ENCODE results near the gene GAL3ST3. TPM values are rescaled to one million over a fixed set of nuclear protein-coding genes. Genes with fewer than 3 reads are reported as not detected.

The GAL3ST3 gene
- total and polyA plus RNA-seq, 9 donors, result 0.08 to 3.3 (median 0.48) TPM; not detected in 4

DNA sequence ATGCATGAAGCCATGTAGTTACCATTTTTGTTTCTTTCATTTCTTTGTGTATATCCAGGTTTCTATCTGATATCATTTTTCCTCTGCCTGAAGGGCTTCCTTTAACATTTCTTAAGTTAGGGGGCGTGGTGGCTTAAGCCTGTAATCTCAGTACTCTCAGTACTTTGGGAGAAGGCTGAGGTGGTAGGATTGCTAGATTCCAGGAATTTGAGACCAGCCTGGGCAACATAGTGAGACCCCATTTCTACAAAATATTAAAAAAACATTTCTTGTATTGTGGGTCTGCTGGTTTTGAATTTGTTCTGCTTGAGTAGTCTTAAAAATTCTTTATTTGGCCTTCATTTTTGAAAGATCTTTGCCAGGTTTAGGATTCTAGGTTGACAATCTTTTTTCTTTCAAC lies 15.6 kb upstream of the GAL3ST3 start:
- Histone ChIP-seq H3K9me3 (no peaks in the 10 kb centered on the region), H3K4me3 (no peak overlapping the region), H3K4me1 (ENCODE audit: insufficient read depth) (peaks cover 9% of the 10 kb centered on the region), H3K27ac (no peak overlapping the region), H3K27me3 (no peaks in the 10 kb centered on the region), H3K36me3 (no peaks in the 10 kb centered on the region)
- WGBS, 3 donors, result 100% methylated on average over 1 of the region's 1 CpG
- intact Hi-C loops (cut with DNase I), result loop anchor here in 1 of 4 donors (10.0 kb wide), 1 partner anchor 1780 kb away; the partner anchor contains the start of genes BAD and GPR137
- no peak for DNase-seq
- TF ChIP-seq POLR2A (IDR thresholded peaks at IDR 0.05) (no peak), EP300 (IDR thresholded peaks at IDR 0.05) (no peak)
- TF ChIP-seq, protein P1, sequence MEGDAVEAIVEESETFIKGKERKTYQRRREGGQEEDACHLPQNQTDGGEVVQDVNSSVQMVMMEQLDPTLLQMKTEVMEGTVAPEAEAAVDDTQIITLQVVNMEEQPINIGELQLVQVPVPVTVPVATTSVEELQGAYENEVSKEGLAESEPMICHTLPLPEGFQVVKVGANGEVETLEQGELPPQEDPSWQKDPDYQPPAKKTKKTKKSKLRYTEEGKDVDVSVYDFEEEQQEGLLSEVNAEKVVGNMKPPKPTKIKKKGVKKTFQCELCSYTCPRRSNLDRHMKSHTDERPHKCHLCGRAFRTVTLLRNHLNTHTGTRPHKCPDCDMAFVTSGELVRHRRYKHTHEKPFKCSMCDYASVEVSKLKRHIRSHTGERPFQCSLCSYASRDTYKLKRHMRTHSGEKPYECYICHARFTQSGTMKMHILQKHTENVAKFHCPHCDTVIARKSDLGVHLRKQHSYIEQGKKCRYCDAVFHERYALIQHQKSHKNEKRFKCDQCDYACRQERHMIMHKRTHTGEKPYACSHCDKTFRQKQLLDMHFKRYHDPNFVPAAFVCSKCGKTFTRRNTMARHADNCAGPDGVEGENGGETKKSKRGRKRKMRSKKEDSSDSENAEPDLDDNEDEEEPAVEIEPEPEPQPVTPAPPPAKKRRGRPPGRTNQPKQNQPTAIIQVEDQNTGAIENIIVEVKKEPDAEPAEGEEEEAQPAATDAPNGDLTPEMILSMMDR (IDR thresholded peaks at IDR 0.05), result no peak

DNA sequence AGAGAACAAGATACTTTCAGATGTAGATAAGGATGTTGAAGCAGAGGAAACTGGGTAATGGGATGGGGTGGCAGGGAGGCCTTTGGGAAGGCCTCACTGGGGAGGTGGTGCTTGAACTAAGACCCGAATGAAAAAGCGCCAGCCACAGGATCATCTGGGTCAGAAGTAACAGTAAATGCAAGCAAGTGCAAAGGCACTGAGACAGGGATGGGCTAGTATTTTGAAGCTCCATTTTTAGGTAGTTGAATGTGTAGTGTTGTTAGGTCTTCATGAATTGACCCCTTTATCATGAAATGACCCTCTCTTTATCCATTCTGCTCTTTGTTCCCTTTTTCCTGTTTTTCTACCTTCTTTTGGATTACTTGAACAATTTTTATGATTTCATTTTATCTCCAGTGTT lies 14.9 kb upstream of the GAL3ST3 start:
- TF ChIP-seq EP300 (IDR thresholded peaks at IDR 0.05) (no peak), POLR2A (IDR thresholded peaks at IDR 0.05) (no peak)
- TF ChIP-seq, protein P1 (IDR thresholded peaks at IDR 0.05), result no peak
- H3K4me3 ChIP-seq, result no peak overlapping the region
- no peaks in the 10 kb centered on the region for H3K9me3 ChIP-seq
- DNase-seq, result no peak
- H3K27ac ChIP-seq, result no peak overlapping the region
- 94 to 99% (median 96%) methylated on average over 2 of the region's 2 CpGs for WGBS, 3 donors
- no peaks in the 10 kb centered on the region for H3K36me3 ChIP-seq
- no peaks in the 10 kb centered on the region for H3K27me3 ChIP-seq
- intact Hi-C loops (cut with DNase I), result loop anchor here in 1 of 4 donors (10.0 kb wide), 1 partner anchor 1779 kb away; the partner anchor contains the start of genes BAD and GPR137
- peaks cover 4% of the 10 kb centered on the region for H3K4me1 ChIP-seq (ENCODE audit: insufficient read depth)

DNA sequence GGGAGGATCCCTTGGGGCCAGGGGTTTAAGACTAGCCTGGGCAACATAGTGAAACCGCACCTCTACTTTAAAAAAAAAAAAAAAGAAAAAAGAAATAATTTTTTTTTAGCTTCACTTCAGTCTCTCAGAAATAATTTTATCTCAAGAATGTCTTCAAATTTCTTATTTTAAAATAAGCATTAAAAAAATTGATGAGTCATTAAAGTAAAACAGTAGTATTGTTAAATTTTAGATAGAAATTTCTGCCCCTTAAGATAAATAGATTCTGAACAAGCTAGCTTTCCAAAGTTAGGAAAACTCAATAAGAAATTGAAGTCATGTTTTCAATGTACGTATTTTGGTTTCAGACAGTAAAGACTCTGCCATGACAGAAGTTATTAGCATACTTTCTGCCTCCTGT lies 13.4 kb upstream of the GAL3ST3 start:
- WGBS, 3 donors, result 78 to 89% (median 81%) methylated on average over 2 of the region's 2 CpGs
- H3K27ac ChIP-seq, result no peak overlapping the region
- no peaks in the 10 kb centered on the region for H3K27me3 ChIP-seq
- H3K4me1 ChIP-seq (ENCODE audit: insufficient read depth), result no peaks in the 10 kb centered on the region
- no peak for DNase-seq
- intact Hi-C loops (cut with DNase I), result loop anchor here in 1 of 4 donors (10.0 kb wide), 1 partner anchor 1778 kb away; the partner anchor contains the start of genes BAD and GPR137
- no peaks in the 10 kb centered on the region for H3K9me3 ChIP-seq
- no peak overlapping the region for H3K4me3 ChIP-seq
- TF ChIP-seq EP300 (IDR thresholded peaks at IDR 0.05) (no peak), POLR2A (IDR thresholded peaks at IDR 0.05) (no peak)
- TF ChIP-seq, protein P1 (IDR thresholded peaks at IDR 0.05), result no peak
- H3K36me3 ChIP-seq, result no peaks in the 10 kb centered on the region

DNA sequence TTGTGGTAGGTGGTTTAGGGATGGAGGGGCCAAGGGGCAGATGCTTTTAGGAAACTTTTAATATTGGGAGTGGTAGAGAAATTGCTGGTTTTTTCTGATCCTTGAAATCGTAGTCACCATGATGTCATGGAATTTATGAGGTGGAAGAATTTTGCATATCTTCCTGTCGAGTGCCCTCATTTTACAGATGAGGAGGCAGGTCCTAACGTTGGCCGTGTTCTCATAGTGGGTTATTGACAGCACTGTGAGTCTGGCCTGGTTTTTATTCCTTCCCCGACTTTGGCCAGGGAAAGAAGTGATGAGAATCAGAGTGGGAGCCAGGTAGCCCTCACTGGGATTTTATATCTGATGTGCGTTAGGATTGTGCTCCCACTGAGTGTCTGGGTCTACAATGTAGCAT lies 12.3 kb upstream of the GAL3ST3 start:
- intact Hi-C loops (cut with DNase I), result loop anchor here in 1 of 4 donors (10.0 kb wide), 1 partner anchor 1776 kb away; the partner anchor contains the start of genes BAD and GPR137
- DNase-seq, result no peak
- Histone ChIP-seq H3K27me3 (no peaks in the 10 kb centered on the region), H3K27ac (no peak overlapping the region), H3K4me3 (no peak overlapping the region), H3K9me3 (no peaks in the 10 kb centered on the region), H3K36me3 (no peaks in the 10 kb centered on the region), H3K4me1 (ENCODE audit: insufficient read depth) (no peaks in the 10 kb centered on the region)
- WGBS, 3 donors, result 77 to 80% (median 77%) methylated on average over 6 of the region's 6 CpGs
- TF ChIP-seq, protein P1 (IDR thresholded peaks at IDR 0.05), result no peak
- no peak for TF ChIP-seq POLR2A (IDR thresholded peaks at IDR 0.05)

All from ovary (tissue), 9 donors.